ENCODE results near the gene CCBE1.
"Not testable (repeated sequence)": the region's sequence is repeated elsewhere in the genome, so short reads cannot be mapped to it uniquely, and the experiment has no call there.

CCBE1 gene

DNA sequence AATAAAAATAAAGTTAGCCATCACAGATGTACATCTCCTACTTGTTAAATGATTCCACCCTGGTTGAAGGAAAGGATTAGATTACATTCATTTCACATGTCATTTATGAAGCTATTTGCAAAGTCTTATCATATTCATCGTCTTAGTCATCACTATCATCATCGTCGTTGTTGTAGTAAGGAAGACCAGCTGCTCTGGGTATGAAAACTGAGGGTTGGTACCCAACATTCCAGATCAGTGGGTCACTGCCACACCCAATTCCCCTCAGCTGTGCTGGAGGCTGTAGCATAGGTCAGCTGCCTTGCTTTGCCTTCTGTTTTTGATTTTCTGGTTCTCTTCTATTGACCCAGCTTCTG lies 20.9 kb upstream of the CCBE1 start:
- POLR2A ChIA-PET: no interaction called here
- CTCF ChIA-PET: interaction anchor here (1.6 kb wide), 1 partner anchor 259 kb away, joined by 3 read pairs; no protein-coding TSS in a partner anchor
- TF ChIP-seq, protein P1, sequence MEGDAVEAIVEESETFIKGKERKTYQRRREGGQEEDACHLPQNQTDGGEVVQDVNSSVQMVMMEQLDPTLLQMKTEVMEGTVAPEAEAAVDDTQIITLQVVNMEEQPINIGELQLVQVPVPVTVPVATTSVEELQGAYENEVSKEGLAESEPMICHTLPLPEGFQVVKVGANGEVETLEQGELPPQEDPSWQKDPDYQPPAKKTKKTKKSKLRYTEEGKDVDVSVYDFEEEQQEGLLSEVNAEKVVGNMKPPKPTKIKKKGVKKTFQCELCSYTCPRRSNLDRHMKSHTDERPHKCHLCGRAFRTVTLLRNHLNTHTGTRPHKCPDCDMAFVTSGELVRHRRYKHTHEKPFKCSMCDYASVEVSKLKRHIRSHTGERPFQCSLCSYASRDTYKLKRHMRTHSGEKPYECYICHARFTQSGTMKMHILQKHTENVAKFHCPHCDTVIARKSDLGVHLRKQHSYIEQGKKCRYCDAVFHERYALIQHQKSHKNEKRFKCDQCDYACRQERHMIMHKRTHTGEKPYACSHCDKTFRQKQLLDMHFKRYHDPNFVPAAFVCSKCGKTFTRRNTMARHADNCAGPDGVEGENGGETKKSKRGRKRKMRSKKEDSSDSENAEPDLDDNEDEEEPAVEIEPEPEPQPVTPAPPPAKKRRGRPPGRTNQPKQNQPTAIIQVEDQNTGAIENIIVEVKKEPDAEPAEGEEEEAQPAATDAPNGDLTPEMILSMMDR (IDR thresholded peaks at IDR 0.05; ENCODE audit: control extremely low read depth, extremely low read depth, low read depth, missing control alignments): no peak
- no peak for DNase-seq (ENCODE audit: extremely low spot score)

- POLR2A ChIA-PET: no interaction called here
- CTCF ChIA-PET: no interaction called here
- no peak for DNase-seq (ENCODE audit: extremely low spot score)
- TF ChIP-seq, protein P1 (IDR thresholded peaks at IDR 0.05; ENCODE audit: control extremely low read depth, extremely low read depth, low read depth, missing control alignments): no peak
Observed at GRCh38 chr18:59717291-59717690, 20.1 kb upstream of the CCBE1 start.

GRCh38 chr18:59715966-59716369 lies 18.7 kb upstream of the CCBE1 start:
- POLR2A ChIA-PET: interaction anchor here (0.7 kb wide), 1 partner anchor 35 kb away, joined by 4 read pairs; no protein-coding TSS in a partner anchor

GRCh38 chr18:59715445-59715844 lies 18.2 kb upstream of the CCBE1 start:
- ChIA-PET CTCF (interaction anchor here (0.9 to 1.4 kb wide), 3 partner anchors 15 to 108 kb away, joined by 3 read pairs; no protein-coding TSS in a partner anchor), POLR2A (no interaction called here)
- TF ChIP-seq, protein P1 (IDR thresholded peaks at IDR 0.05; ENCODE audit: control extremely low read depth, extremely low read depth, low read depth, missing control alignments): no peak
- DNase-seq (ENCODE audit: extremely low spot score): no peak

More at GRCh38 chr18:59715966-59716369, 18.7 kb upstream of the CCBE1 start:
- CTCF ChIA-PET: interaction anchor here (1.4 kb wide), 1 partner anchor 18 kb away, joined by 3 read pairs; no protein-coding TSS in a partner anchor
- no peak for DNase-seq (ENCODE audit: extremely low spot score)
- TF ChIP-seq, protein P1 (IDR thresholded peaks at IDR 0.05; ENCODE audit: control extremely low read depth, extremely low read depth, low read depth, missing control alignments): no peak

DNA sequence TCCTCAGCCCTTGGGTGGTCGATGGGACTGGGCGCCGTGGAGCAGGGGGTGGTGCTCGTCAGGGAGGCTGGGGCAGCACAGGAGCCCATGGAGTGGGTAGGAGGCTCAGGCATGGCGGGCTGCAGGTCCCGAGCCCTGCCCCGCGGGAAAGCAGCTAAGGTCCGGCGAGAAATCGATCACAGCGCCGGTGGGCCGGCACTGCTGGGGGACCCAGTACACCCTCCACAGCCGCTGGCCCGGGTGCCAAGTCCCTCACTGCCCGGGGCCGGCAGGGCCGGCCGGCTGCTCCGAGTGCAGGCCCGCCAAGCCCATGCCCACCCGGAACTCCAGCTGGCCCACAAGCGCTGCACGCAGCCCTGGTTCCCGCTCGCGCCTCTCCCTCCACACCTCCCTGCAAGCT lies 16.9 kb upstream of the CCBE1 start:
- CTCF ChIA-PET: interaction anchor here (0.7 kb wide), 1 partner anchor 17 kb away, joined by 3 read pairs; the partner anchor contains the start of gene CCBE1
- DNase-seq (ENCODE audit: extremely low spot score); POLR2A ChIA-PET: not testable (repeated sequence)

- TF ChIP-seq, protein P1 (IDR thresholded peaks at IDR 0.05; ENCODE audit: control extremely low read depth, extremely low read depth, low read depth, missing control alignments): no peak
- POLR2A ChIA-PET: no interaction called here
- CTCF ChIA-PET: interaction anchor here (1.4 kb wide), 1 partner anchor 111 kb away, joined by 4 read pairs; no protein-coding TSS in a partner anchor
- DNase-seq (ENCODE audit: extremely low spot score): no peak
Observed at GRCh38 chr18:59712311-59712710, 15.1 kb upstream of the CCBE1 start.

DNA sequence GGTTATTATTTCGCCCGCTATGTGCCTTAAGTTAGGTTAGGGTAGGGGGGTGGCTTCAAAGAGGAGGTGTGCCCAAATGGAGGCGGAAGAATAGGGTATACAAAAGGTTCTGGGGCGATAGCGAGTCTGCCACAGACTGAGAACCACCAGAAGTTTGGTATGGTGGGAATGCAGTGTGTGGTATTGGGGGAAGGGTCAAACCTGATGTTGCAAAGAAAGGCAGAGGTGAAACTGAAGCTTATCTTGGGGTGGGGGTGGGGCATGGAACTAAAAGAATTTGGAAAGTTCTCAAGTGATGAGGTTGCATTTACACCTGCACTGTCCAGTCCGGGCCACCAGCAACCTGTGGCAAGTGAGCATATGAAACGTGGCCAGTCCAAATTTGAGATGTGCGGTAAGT lies 11.8 kb upstream of the CCBE1 start:
- DNase-seq (ENCODE audit: extremely low spot score): no peak
- ChIA-PET CTCF (no interaction called here), POLR2A (no interaction called here)
- TF ChIP-seq, protein P1 (IDR thresholded peaks at IDR 0.05; ENCODE audit: control extremely low read depth, extremely low read depth, low read depth, missing control alignments): no peak

Data from GM10248 (cell line).